SK-N-MC (cell line): ENCODE results near the gene WNT5A.

Source experiments
- FOXP2 ChIP-seq: optimal IDR thresholded peaks from 2 replicates; pipeline ENCODE3; 2011; ENCODE audit warnings: mild to moderate bottlenecking, moderate library complexity; ENCODE audit not compliant: insufficient read depth; ENCODE audit errors: extremely low read length, control extremely low read depth
- POLR2AphosphoS5 ChIP-seq: IDR thresholded peaks from 2 replicates; pipeline ENCODE4 v1.6.1; 2012; ENCODE audit warnings: mild to moderate bottlenecking, low read depth, low read length, borderline replicate concordance

DNA sequence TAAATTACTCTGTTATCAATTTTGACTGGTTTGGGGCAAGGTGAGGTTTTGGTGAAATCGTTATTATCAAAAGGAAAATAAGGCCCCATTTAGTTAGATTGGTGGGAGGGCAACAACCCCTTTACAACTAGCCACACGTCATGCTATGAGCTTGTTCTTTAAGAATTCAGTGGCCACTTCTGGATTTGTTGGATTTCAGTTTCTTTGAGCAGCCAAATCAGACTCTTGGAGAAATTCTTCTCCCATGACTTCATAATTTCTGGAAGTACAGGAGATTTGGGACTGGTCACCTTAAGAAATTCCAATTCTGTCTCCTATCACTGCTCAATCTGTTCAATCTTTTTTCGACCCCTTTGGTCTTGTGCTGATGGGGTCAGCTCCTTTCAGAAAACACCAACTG, 14.8 kb upstream of the WNT5A start:
- TF ChIP-seq POLR2AphosphoS5: no peak
- TF ChIP-seq FOXP2: no peak
